Liver (tissue), 3 donors: ENCODE data around the gene CELSR1.

Source experiments
- CTCF ChIP-seq: fragments of 150-350 bp; IDR thresholded peaks from 2 replicates; pipeline ENCODE4 v1.5.1; 2017; ENCODE audit warnings: improper control_type of control experiment, low read depth, low read length; ENCODE audit not compliant: missing input control
- RAD21 ChIP-seq, 2 donors: IDR thresholded peaks; 2 replicates each; pipeline ENCODE4 v1.6.1; 2016; ENCODE audit warnings: antibody characterized with exemption in 2 of 2, mild to moderate bottlenecking in 2 of 2
- REST ChIP-seq: IDR thresholded peaks from 2 replicates; pipeline ENCODE4 v1.6.1; 2016; ENCODE audit warnings: antibody characterized with exemption, mild to moderate bottlenecking
- TAF1 ChIP-seq: conservative IDR thresholded peaks from 2 replicates; pipeline ENCODE4 v1.6.1; 2016; ENCODE audit warnings: antibody characterized with exemption, mild to moderate bottlenecking
- YY1 ChIP-seq: IDR thresholded peaks from 2 replicates; pipeline ENCODE4 v1.6.1; 2016; ENCODE audit warnings: antibody characterized with exemption, mild to moderate bottlenecking
- ZBTB33 ChIP-seq: IDR thresholded peaks from 2 replicates; pipeline ENCODE4 v1.6.1; 2016; ENCODE audit warnings: antibody characterized with exemption
- donor health status: healthy.
- donor health status: healthy.

- TF ChIP-seq CTCF (no peak), REST (no peak), TAF1 (no peak), ZBTB33 (no peak), RAD21 (IDR thresholded peaks at IDR 0.05) (no peak), YY1 (no peak)
These were observed 155.7 kb downstream of the CELSR1 start for GRCh38 chr22:46381731-46382130.
